Spinal cord (tissue), 10 donors: ENCODE results near the gene PPP1R37. TPM values are rescaled to one million over a fixed set of nuclear protein-coding genes. Genes with fewer than 3 reads are reported as not detected.

Source experiments
- DNase-seq, 6 donors: peaks; one replicate each; pipeline versions ENCODE4 v3.0.0 to v3.0.0-alpha.2; 2013 to 2015; ENCODE audit warnings: low spot score in 6 of 6, low read depth in 4 of 6
- H3K27ac ChIP-seq: one replicate; pipeline ENCODE4 v1.5.1; 2013; ENCODE audit warnings: low read depth, low read length, control low read depth
- H3K27me3 ChIP-seq: one replicate; pipeline ENCODE4 v1.6.1; 2013; ENCODE audit warnings: low read length; ENCODE audit not compliant: control insufficient read depth, insufficient read depth
- H3K36me3 ChIP-seq: one replicate; pipeline ENCODE4 v1.6.1; 2013; ENCODE audit warnings: low read length; ENCODE audit not compliant: control insufficient read depth, insufficient read depth
- H3K4me1 ChIP-seq: one replicate; pipeline ENCODE4 v1.6.1; 2013; ENCODE audit warnings: low read length; ENCODE audit not compliant: control insufficient read depth, insufficient read depth
- H3K4me3 ChIP-seq: one replicate; pipeline ENCODE4 v1.5.1; 2013; ENCODE audit warnings: low read depth, low read length, control low read depth
- H3K9me3 ChIP-seq: one replicate; pipeline ENCODE4 v1.6.1; 2013; ENCODE audit warnings: low read length; ENCODE audit not compliant: control insufficient read depth, insufficient read depth
- WGBS: methylation state at CpG from one replicate; pipeline ENCODE4 v1.1.5; 2013; ENCODE audit warnings: missing lambda C conversion rate; ENCODE audit not compliant: insufficient coverage; 5-methylcytosine and 5-hydroxymethylcytosine counted together
- polyA plus RNA-seq, 2 donors: library from polyadenylated mRNA; unstranded; fragments of 120-200 nt; gene quantifications; one replicate each; pipeline ENCODE4 v1.2.1, GENCODE V29; 2013; ENCODE audit not compliant: insufficient read length in 2 of 2
- total RNA-seq, 2 donors: library from RNA; depleted of rRNA in 1 of 2; stranded (reverse); fragments of 120-200 nt in 1 of 2; fragments of >200 nt in 1 of 2; gene quantifications; one replicate each; pipeline versions ENCODE4 v1.2.3 to v1.2.4, GENCODE V29; 2013 to 2014
- donor health status: healthy.

Gene PPP1R37
- total and polyA plus RNA-seq, 4 donors = 14.4 to 39.6 (median 31.5) TPM

- Histone ChIP-seq H3K27ac (no peak overlapping the region), H3K27me3 (no peaks in the 10 kb centered on the region), H3K4me3 (no peak overlapping the region), H3K4me1 (peaks cover 33% of the 10 kb centered on the region), H3K9me3 (no peaks in the 10 kb centered on the region), H3K36me3 (peaks cover 19% of the 10 kb centered on the region)
- DNase-seq = no peak
- 44% methylated on average over 5 of the region's 6 CpGs for WGBS
Measured at GRCh38 chr19:45122832-45123231, 29.9 kb downstream of the PPP1R37 start.

GRCh38 chr19:45123440-45123850 lies 30.5 kb downstream of the PPP1R37 start:
- DNase-seq = peak in 3 of 6 donors; percentile 15 to 86 (median 59)
- H3K4me1 ChIP-seq = peaks cover 27% of the 10 kb centered on the region
- no peaks in the 10 kb centered on the region for H3K9me3 ChIP-seq
- no peak overlapping the region for H3K27ac ChIP-seq
- H3K27me3 ChIP-seq = no peaks in the 10 kb centered on the region
- 66% methylated on average over 9 of the region's 9 CpGs for WGBS
- H3K4me3 ChIP-seq = no peak overlapping the region
- peaks cover 19% of the 10 kb centered on the region for H3K36me3 ChIP-seq

- Histone ChIP-seq H3K27me3 (no peaks in the 10 kb centered on the region), H3K4me3 (no peak overlapping the region), H3K9me3 (no peaks in the 10 kb centered on the region), H3K27ac (no peak overlapping the region), H3K36me3 (peaks cover 20% of the 10 kb centered on the region), H3K4me1 (peaks cover 22% of the 10 kb centered on the region)
- DNase-seq = no peak
- 86% methylated on average over 3 of the region's 6 CpGs for WGBS
Measured at GRCh38 chr19:45124021-45124420, 31.0 kb downstream of the PPP1R37 start.

DNA sequence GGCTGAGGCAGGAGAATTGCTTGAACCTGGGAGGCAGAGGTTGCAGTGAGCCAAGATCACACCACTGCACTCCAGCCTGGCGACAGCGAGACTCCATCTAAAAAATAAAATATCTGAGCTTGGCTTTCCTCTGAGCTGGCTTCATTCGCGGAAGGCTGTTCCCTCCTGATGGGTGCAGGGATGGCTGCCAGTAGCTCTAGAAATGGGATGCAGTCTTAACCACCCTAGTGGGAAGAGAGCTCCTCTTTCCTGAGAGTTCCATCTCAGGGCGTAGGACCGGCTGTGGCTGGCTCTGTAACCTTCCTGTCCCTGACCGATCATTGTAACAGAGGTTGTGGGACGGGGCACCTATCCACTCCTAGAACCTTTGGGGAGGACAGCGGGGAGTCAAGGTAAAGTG lies 32.4 kb downstream of the PPP1R37 start:
- Histone ChIP-seq H3K36me3 (peaks cover 25% of the 10 kb centered on the region), H3K4me3 (no peak overlapping the region), H3K27me3 (no peaks in the 10 kb centered on the region)

DNA sequence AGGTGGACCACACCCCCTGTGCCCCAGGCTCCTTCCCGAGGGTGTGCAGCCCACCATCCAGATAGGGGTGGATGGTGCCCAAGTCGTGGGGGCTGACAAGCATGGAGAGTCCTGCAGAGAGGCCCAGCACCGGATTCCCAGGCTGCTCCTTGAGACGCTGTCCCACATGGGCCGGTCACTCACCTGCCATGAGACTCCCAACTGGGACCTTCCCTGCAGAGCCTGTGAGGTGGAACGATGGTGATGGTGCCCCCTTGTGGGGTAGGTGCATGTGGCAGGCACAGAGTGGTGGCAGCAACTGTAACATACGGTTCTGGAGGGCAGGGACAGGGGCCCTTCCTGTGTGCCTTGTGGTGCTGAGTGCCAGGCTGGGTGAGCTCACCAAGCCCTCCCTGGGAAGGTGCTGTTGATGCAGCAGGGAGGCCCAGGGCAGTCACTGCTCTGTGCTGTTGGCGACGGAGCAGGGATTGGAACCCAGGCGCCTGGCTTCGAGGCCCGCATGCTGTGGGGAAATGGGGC lies 33.1 kb downstream of the PPP1R37 start:
- DNase-seq = no peak
- no peak overlapping the region for H3K4me3 ChIP-seq
- peaks cover 28% of the 10 kb centered on the region for H3K36me3 ChIP-seq

More for the DNA sequence above, 32.4 kb downstream of the PPP1R37 start:
- no peak for DNase-seq
- 74% methylated on average over 5 of the region's 9 CpGs for WGBS
- no peaks in the 10 kb centered on the region for H3K9me3 ChIP-seq
- no peak overlapping the region for H3K27ac ChIP-seq
- peaks cover 25% of the 10 kb centered on the region for H3K4me1 ChIP-seq

GRCh38 chr19:45126654-45127053 lies 33.7 kb downstream of the PPP1R37 start:
- H3K4me1 ChIP-seq = peaks cover 32% of the 10 kb centered on the region
- no peak for DNase-seq
- WGBS = 94% methylated on average over 4 of the region's 7 CpGs
- H3K36me3 ChIP-seq = peaks cover 31% of the 10 kb centered on the region
- H3K27ac ChIP-seq = no peak overlapping the region
- no peaks in the 10 kb centered on the region for H3K27me3 ChIP-seq
- no peak overlapping the region for H3K4me3 ChIP-seq
- no peaks in the 10 kb centered on the region for H3K9me3 ChIP-seq

More for the DNA sequence above, 33.1 kb downstream of the PPP1R37 start:
- Histone ChIP-seq H3K9me3 (no peaks in the 10 kb centered on the region), H3K27ac (no peak overlapping the region), H3K4me1 (peaks cover 29% of the 10 kb centered on the region), H3K27me3 (no peaks in the 10 kb centered on the region)
- WGBS = 43% methylated on average over 10 of the region's 12 CpGs

- H3K4me3 ChIP-seq = no peak overlapping the region
- DNase-seq = no peak
- 95% methylated on average over 4 of the region's 5 CpGs for WGBS
- peaks cover 26% of the 10 kb centered on the region for H3K36me3 ChIP-seq
- H3K27me3 ChIP-seq = no peaks in the 10 kb centered on the region
- no peaks in the 10 kb centered on the region for H3K9me3 ChIP-seq
- H3K27ac ChIP-seq = no peak overlapping the region
- H3K4me1 ChIP-seq = peaks cover 27% of the 10 kb centered on the region
Measured at GRCh38 chr19:45128146-45128545, 35.2 kb downstream of the PPP1R37 start.

GRCh38 chr19:45128806-45129205 lies 35.8 kb downstream of the PPP1R37 start:
- Histone ChIP-seq H3K27me3 (no peaks in the 10 kb centered on the region), H3K36me3 (peaks cover 24% of the 10 kb centered on the region), H3K27ac (no peak overlapping the region), H3K4me3 (no peak overlapping the region), H3K4me1 (peaks cover 21% of the 10 kb centered on the region), H3K9me3 (no peaks in the 10 kb centered on the region)
- 87% methylated on average over 4 of the region's 5 CpGs for WGBS
- no peak for DNase-seq

- WGBS = 78% methylated on average over 13 of the region's 13 CpGs
- Histone ChIP-seq H3K27ac (no peak overlapping the region), H3K4me1 (peaks cover 16% of the 10 kb centered on the region), H3K9me3 (no peaks in the 10 kb centered on the region), H3K4me3 (no peak overlapping the region), H3K36me3 (peaks cover 31% of the 10 kb centered on the region), H3K27me3 (no peaks in the 10 kb centered on the region)
- DNase-seq = no peak
Measured at GRCh38 chr19:45130236-45130635, 37.3 kb downstream of the PPP1R37 start.

DNA sequence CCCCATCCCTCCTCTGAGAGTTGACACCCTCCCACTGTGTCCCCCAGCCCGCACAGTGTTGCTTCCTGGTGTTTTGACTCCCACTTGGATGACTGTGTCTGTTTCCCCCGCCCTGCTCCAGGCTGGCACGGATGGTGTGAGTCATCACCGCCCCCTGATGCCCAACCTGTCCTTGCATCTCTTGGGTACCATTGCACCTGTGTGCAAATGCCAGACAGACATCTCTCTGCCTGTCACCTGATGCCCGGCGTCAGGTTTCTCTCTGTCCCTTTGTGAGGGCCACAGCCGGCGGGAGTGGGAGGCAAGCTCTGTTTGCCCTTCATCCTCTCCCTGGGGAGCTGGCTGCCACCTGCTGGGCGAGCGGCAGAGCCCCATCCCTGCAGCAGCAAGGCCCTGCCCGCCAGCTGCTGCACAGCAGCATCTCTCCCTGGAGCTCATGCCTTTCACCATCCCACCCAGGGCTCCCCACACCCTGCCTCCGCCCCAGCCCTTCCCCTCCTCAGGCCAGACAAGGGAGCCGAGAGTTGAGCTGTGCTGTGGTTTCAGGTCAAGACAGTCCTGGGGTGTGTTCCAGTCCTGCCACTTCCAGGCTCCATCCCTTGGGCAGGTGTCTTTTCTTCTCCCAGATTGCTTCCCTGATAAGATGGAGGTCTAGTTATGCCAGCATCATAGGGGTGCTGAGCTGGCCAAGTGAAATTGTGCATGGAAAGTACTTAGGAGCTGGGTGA lies 38.1 kb downstream of the PPP1R37 start:
- Histone ChIP-seq H3K27ac (no peak overlapping the region), H3K4me1 (peaks cover 16% of the 10 kb centered on the region), H3K27me3 (no peaks in the 10 kb centered on the region), H3K9me3 (no peaks in the 10 kb centered on the region), H3K36me3 (peaks cover 32% of the 10 kb centered on the region), H3K4me3 (no peak overlapping the region)
- DNase-seq = no peak
- 53% methylated on average over 11 of the region's 13 CpGs for WGBS
